Measurements from ENCODE around the gene SAMD4A.

DNA sequence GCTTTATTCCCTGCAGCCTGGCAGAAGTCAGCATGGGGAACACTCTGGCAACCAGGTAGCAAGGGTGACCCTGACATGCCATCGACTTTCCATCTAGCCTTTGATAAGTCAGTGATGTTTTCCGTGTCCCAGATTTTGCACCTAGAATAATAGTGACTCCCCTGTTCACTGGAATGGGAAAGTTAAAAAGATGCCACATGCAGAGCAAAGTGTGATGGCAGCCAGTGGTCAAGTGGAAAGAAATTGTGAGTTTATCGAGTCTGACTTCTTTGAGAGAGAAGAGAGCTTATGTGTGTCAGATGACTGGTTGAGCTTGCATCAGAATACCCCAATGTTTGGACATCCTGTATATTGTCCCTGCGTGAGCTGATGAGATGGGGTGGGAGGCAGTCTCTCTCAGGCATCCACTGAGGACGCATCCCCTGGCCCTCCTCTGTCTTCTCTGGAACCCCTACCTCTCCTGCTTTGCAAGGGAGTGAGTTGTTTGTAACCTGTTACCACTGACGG lies 187.2 kb downstream of the SAMD4A start:
- TF ChIP-seq CTCF (IDR thresholded peaks at IDR 0.05), result no peak
- no peak for TF ChIP-seq POLR2A (IDR thresholded peaks at IDR 0.05)
- no peak for TF ChIP-seq POLR2AphosphoS5 (IDR thresholded peaks at IDR 0.05)
- TF ChIP-seq EP300 (IDR thresholded peaks at IDR 0.05; ENCODE audit: low read depth), result no peak

All from transverse colon (tissue), 4 donors.